Esophagus squamous epithelium (tissue), 4 donors: ENCODE results near the gene PCLO.

Source experiments
- CTCF ChIP-seq, 6 experiments: fragments of 450-650 bp in 4 of 6; fragments of 200-600 bp in 2 of 6; sonication (generic) in 2 of 6; IDR thresholded peaks; one replicate each; pipeline ENCODE4 v1.5.1; 2016 to 2019; ENCODE audit warnings: antibody characterized with exemption in 6 of 6, mild to moderate bottlenecking in 4 of 6, moderate library complexity in 4 of 6
- POLR2A ChIP-seq, 4 donors: fragments of 450-650 bp; IDR thresholded peaks; one replicate each; pipeline ENCODE4 v1.6.1; 2017; ENCODE audit warnings: antibody characterized with exemption in 4 of 4, mild to moderate bottlenecking in 4 of 4, moderate library complexity in 3 of 4

- TF ChIP-seq CTCF (IDR thresholded peaks at IDR 0.05), result no peak
- TF ChIP-seq POLR2A (IDR thresholded peaks at IDR 0.05), result no peak
These were observed 44.2 kb downstream of the PCLO start for GRCh38 chr7:83118347-83119025.
